Endothelial cell of umbilical vein (primary cell): ENCODE data around the gene PPP3CA. TPM values are rescaled to one million over a fixed set of nuclear protein-coding genes. Genes with fewer than 3 reads are reported as not detected.
"Not testable (repeated sequence)": the region's sequence is repeated elsewhere in the genome, so short reads cannot be mapped to it uniquely, and the experiment has no call there.

Source experiments
- BruUV-seq: library from RNA; stranded (reverse); fragments of 400-500 nt; replicated peaks from 2 replicates; lab custom pipeline; 2021; lab: Mats Ljungman, UMichigan
- CTCF ChIA-PET: fragments of 300-600, 350-600 bp; sonication (Branson Sonifier 250); formaldehyde crosslinking; loops from one replicate; lab custom pipeline; 2021; ENCODE audit warnings: antibody characterized with exemption, inconsistent platforms; lab: Charles Lee
- POLR2A ChIA-PET: fragments of 300-600, 350-600 bp; sonication (Branson Sonifier 250); formaldehyde crosslinking; loops from one replicate; lab custom pipeline; 2021; ENCODE audit warnings: antibody characterized with exemption, inconsistent platforms; lab: Charles Lee
- DNase-seq: peaks from one replicate; pipeline ENCODE4 v3.0.0-alpha.2; 2011; ENCODE audit warnings: low read depth, low spot score
- FAIRE-seq: peaks from 2 replicates; lab custom pipeline; 2011; peaks lifted over from hg19 to GRCh38; lab: Jason Lieb, UNC
- H2AFZ ChIP-seq: 2 replicates; pipeline ENCODE4 v1.6.0; 2012; ENCODE audit warnings: low read depth, low read length, control low read depth, inconsistent platforms
- H3K27ac ChIP-seq: 2 replicates; pipeline ENCODE4 v1.5.1; 2011; ENCODE audit warnings: low read depth, mild to moderate bottlenecking, control low read depth, low read length, moderate library complexity; ENCODE audit not compliant: insufficient read depth
- H3K27me3 ChIP-seq, 2 experiments: 2 replicates each; pipeline versions ENCODE4 v1.6.0 to v1.6.1; 2011; ENCODE audit warnings: low read length in 2 of 2, mixed read lengths in 1 of 2; ENCODE audit not compliant: control insufficient read depth in 2 of 2, insufficient read depth in 2 of 2
- H3K36me3 ChIP-seq, 2 experiments: 2 replicates in 1 of 2; 3 replicates in 1 of 2; pipeline ENCODE4 v1.5.1; 2011; ENCODE audit warnings: low read length in 2 of 2, mild to moderate bottlenecking in 1 of 2, moderate library complexity in 1 of 2; ENCODE audit not compliant: control insufficient read depth in 2 of 2, insufficient read depth in 2 of 2; ENCODE audit errors: extremely low read depth in 1 of 2
- H3K4me1 ChIP-seq: 3 replicates; pipeline ENCODE4 v1.5.1; 2011; ENCODE audit warnings: mild to moderate bottlenecking, low read length; ENCODE audit not compliant: control insufficient read depth, insufficient read depth; ENCODE audit errors: extremely low read depth
- H3K4me2 ChIP-seq: 2 replicates; pipeline ENCODE4 v1.6.1; 2011; ENCODE audit warnings: low read length, control low read depth, mixed read lengths; ENCODE audit not compliant: insufficient read depth
- H3K4me3 ChIP-seq, 3 experiments: fragments of 200-600 bp in 1 of 3; sonication (generic), shearing (Covaris generic) in 1 of 3; replicated peaks in 1 of 3; 2 replicates each; pipeline ENCODE4 v1.5.1; 2011 to 2016; ENCODE audit warnings: control low read depth in 3 of 3, low read length in 3 of 3, mild to moderate bottlenecking in 2 of 3, inconsistent platforms in 1 of 3, low read depth in 1 of 3, moderate library complexity in 1 of 3; ENCODE audit not compliant: insufficient read depth in 1 of 3
- H3K79me2 ChIP-seq: 2 replicates; pipeline ENCODE4 v1.6.0; 2012; ENCODE audit warnings: low read length, inconsistent platforms; ENCODE audit not compliant: control insufficient read depth, insufficient read depth
- H3K9ac ChIP-seq: replicated peaks from 2 replicates; pipeline ENCODE3; 2011; ENCODE audit warnings: low read length, control low read depth; ENCODE audit not compliant: insufficient read depth; ENCODE audit errors: extremely low read depth
- H3K9me1 ChIP-seq: replicated peaks from 3 replicates; pipeline ENCODE4 v1.6.0; 2011; ENCODE audit warnings: mild to moderate bottlenecking, low read length; ENCODE audit not compliant: control insufficient read depth, insufficient read depth; ENCODE audit errors: extremely low read depth
- H3K9me3 ChIP-seq: replicated peaks from 2 replicates; pipeline ENCODE4 v1.5.1; 2012; ENCODE audit warnings: low read length, inconsistent platforms; ENCODE audit not compliant: control insufficient read depth, insufficient read depth
- H4K20me1 ChIP-seq: replicated peaks from 2 replicates; pipeline ENCODE3; 2011; ENCODE audit warnings: mild to moderate bottlenecking, low read length; ENCODE audit not compliant: control insufficient read depth, insufficient read depth; ENCODE audit errors: extremely low read depth
- EZH2 ChIP-seq: IDR thresholded peaks from 2 replicates; pipeline ENCODE4 v1.6.1; 2012; ENCODE audit warnings: borderline replicate concordance, low read depth, mild to moderate bottlenecking, moderate library complexity, low read length, inconsistent platforms; ENCODE audit not compliant: severe bottlenecking
- FOS ChIP-seq: IDR thresholded peaks from 2 replicates; pipeline ENCODE4 v1.6.1; 2011; ENCODE audit warnings: mild to moderate bottlenecking, low read length, moderate library complexity, borderline replicate concordance; ENCODE audit not compliant: insufficient read depth
- GATA2 ChIP-seq: IDR thresholded peaks from 2 replicates; pipeline ENCODE4 v1.7.0; 2011; ENCODE audit warnings: low read depth, mild to moderate bottlenecking, moderate library complexity, mixed read lengths, low read length; ENCODE audit not compliant: insufficient read length, insufficient read depth
- JUN ChIP-seq: IDR thresholded peaks from 2 replicates; pipeline ENCODE4 v1.6.1; 2011; ENCODE audit warnings: borderline replicate concordance, low read depth; ENCODE audit not compliant: insufficient read length, insufficient read depth
- MAX ChIP-seq: IDR thresholded peaks from 2 replicates; pipeline ENCODE4 v1.6.1; 2011; ENCODE audit not compliant: insufficient read depth, insufficient read length
- POLR2A ChIP-seq: IDR thresholded peaks from 2 replicates; pipeline ENCODE4 v1.6.1; 2012; ENCODE audit warnings: low read depth, mild to moderate bottlenecking, control low read depth, low read length
- POLR2AphosphoS5 ChIP-seq: IDR thresholded peaks from 2 replicates; pipeline ENCODE4 v1.6.1; 2012; ENCODE audit warnings: low read depth, mild to moderate bottlenecking, control low read depth, low read length, moderate library complexity; ENCODE audit not compliant: insufficient read depth
- dilution Hi-C: fragments of 300-500 bp; cut with MboI; formaldehyde crosslinking; loops from one replicate; pipeline ENCODE4 v1.15.0; 2019; ENCODE audit warnings: low sequenced_read_pairs; ENCODE audit not compliant: extremely low pct_ligation_motif_present
- intact Hi-C: fragments of 100-400 bp; cut with micrococcal nuclease; formaldehyde crosslinking; loops from one replicate; pipeline ENCODE4 v1.10.0; 2022
- polyA plus RNA-seq, 4 experiments: library from polyadenylated mRNA; depleted of rRNA in 3 of 4; stranded (reverse) in 3 of 4; unstranded in 1 of 4; fragments of >200 nt; gene quantifications; 2 replicates each; pipeline versions ENCODE4 v1.2.1 to v1.2.3, GENCODE V29; 2011 to 2012; ENCODE audit warnings: missing spikeins in 1 of 4
- total RNA-seq: library from RNA; stranded (reverse); gene quantifications from 2 replicates; pipeline ENCODE4 v1.2.3, GENCODE V29; 2021

PPP3CA gene
- total and polyA plus RNA-seq, 2 donors (not counting 3 experiments of a cell fraction or from before 2014, with no cell fraction given): 7.0 to 43.3 TPM

DNA sequence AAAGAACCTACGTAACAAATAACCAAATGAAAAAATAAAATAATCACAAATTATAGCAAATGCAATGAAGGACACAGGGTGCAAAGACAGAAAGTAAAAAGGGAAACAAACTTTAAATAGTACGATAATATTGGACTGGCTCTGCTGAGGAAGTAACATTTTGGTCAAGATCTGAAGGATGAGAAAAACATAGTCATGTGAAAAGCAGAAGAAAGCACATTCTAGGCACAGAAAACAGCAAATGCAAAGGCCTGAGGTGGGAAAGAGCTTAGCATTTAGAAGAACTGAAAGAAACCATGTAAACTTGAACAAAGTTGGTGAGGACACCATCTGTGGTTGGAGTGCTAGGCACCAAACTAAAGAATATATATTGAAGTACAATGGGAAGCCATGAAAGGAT is 111.2 kb downstream of the PPP3CA start:
- no peaks in the 10 kb centered on the region for H3K36me3 ChIP-seq
- dilution Hi-C loops (no loop called here), intact Hi-C loops (no loop called here)
- no peak overlapping the region for H3K27ac ChIP-seq
- no peak overlapping the region for H3K9ac ChIP-seq
- TF ChIP-seq JUN (no peak), POLR2A (no peak), EZH2 (no peak), MAX (no peak), POLR2AphosphoS5 (no peak), FOS (no peak), GATA2 (no peak)
- H3K9me1 ChIP-seq: no peaks in the 10 kb centered on the region
- no peaks in the 10 kb centered on the region for H3K9me3 ChIP-seq
- H3K4me1 ChIP-seq: peaks cover 8% of the 10 kb centered on the region
- H4K20me1 ChIP-seq: peaks cover 2% of the 10 kb centered on the region
- CTCF ChIA-PET: interaction anchor here (1.2 to 1.3 kb wide), 2 partner anchors 13 to 18 kb away, joined by 3 to 4 read pairs; no protein-coding TSS in a partner anchor
- FAIRE-seq (no peak), DNase-seq (no peak)
- peaks cover 2% of the 10 kb centered on the region for H3K79me2 ChIP-seq
- H2AFZ ChIP-seq: no peak overlapping the region
- BruUV-seq: no TSS peak
- no peak overlapping the region for H3K4me2 ChIP-seq
- H3K27me3 ChIP-seq: no peaks in the 10 kb centered on the region
- POLR2A ChIA-PET: no interaction called here
- H3K4me3 ChIP-seq: no peak overlapping the region

DNA sequence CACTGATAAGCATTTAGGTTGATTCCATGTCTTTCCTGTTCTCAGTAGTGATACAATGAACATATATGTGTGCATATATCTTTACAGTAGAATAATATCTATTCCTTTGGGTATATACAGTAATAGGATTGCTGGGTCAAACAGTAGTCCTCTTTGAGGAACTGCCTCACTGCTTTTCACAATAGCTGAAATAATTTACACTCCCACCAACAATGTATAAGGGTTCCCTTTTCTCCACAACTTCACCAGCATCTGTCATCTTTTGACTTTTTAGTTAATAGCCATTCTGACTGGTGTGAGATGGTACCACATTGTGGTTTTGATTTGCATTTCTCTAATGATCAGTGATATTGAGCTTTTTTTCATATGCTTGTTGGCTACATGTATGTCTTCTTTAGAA is 113.2 kb downstream of the PPP3CA start:
- H3K4me2 ChIP-seq, dilution Hi-C loops, FAIRE-seq, H3K4me1 ChIP-seq, H3K36me3 ChIP-seq, H3K27me3 ChIP-seq, DNase-seq, intact Hi-C loops, CTCF ChIA-PET, POLR2A ChIA-PET, BruUV-seq, H3K9me1 ChIP-seq, H3K27ac ChIP-seq, H4K20me1 ChIP-seq, H2AFZ ChIP-seq, H3K79me2 ChIP-seq, H3K9me3 ChIP-seq, H3K4me3 ChIP-seq, H3K9ac ChIP-seq: not testable (repeated sequence)
